Neuronal stem cell (in vitro differentiated cells): ENCODE results near the gene ZMYND11.

Experiments
- DNase-seq: peaks from one replicate; pipeline ENCODE4 v3.0.0-alpha.2; 2013; ENCODE audit warnings: low spot score
- H2AFZ ChIP-seq: one replicate; pipeline ENCODE4 v1.6.1; 2013; ENCODE audit warnings: mild to moderate bottlenecking, low read length, inconsistent platforms
- H2AK5ac ChIP-seq: 2 replicates; pipeline ENCODE4 v1.6.1; 2013; ENCODE audit warnings: low read depth, mild to moderate bottlenecking, inconsistent platforms, low read length, moderate library complexity, mixed read lengths
- H2BK120ac ChIP-seq: 2 replicates; pipeline ENCODE4 v1.6.1; 2013; ENCODE audit warnings: low read depth, mild to moderate bottlenecking, inconsistent platforms, low read length, moderate library complexity, mixed read lengths
- H2BK12ac ChIP-seq: one replicate; pipeline ENCODE4 v1.6.1; 2013; ENCODE audit warnings: low read length, inconsistent platforms
- H2BK15ac ChIP-seq: 2 replicates; pipeline ENCODE4 v1.6.1; 2013; ENCODE audit warnings: mild to moderate bottlenecking, low read length, inconsistent platforms, mixed read lengths
- H2BK5ac ChIP-seq: one replicate; pipeline ENCODE4 v1.6.1; 2013; ENCODE audit warnings: inconsistent platforms, mild to moderate bottlenecking, low read length, moderate library complexity
- H3K14ac ChIP-seq: one replicate; pipeline ENCODE4 v1.6.1; 2013; ENCODE audit warnings: low read length, inconsistent platforms
- H3K18ac ChIP-seq: 2 replicates; pipeline ENCODE4 v1.6.1; 2013; ENCODE audit warnings: low read length, inconsistent platforms
- H3K23ac ChIP-seq: 2 replicates; pipeline ENCODE4 v1.6.1; 2013; ENCODE audit warnings: low read depth, mild to moderate bottlenecking, mixed read lengths, low read length, inconsistent platforms; ENCODE audit not compliant: poor library complexity
- H3K27ac ChIP-seq: replicated peaks from 3 replicates; pipeline ENCODE4 v1.5.1; 2013; ENCODE audit warnings: low read length, inconsistent platforms
- H3K27me3 ChIP-seq, 3 experiments: 2 replicates each; pipeline ENCODE4 v1.6.1; 2013; ENCODE audit warnings: low read length in 3 of 3, mild to moderate bottlenecking in 2 of 3, inconsistent platforms in 1 of 3, low read depth in 1 of 3, mixed read lengths in 1 of 3, moderate library complexity in 1 of 3; ENCODE audit not compliant: control insufficient read depth in 3 of 3, insufficient read depth in 3 of 3
- H3K36me3 ChIP-seq, 2 donors: replicated peaks in 1 of 2; 2 replicates each; pipeline ENCODE4 v1.6.1; 2013; ENCODE audit warnings: low read length in 2 of 2; ENCODE audit not compliant: control insufficient read depth in 2 of 2, insufficient read depth in 2 of 2
- H3K4ac ChIP-seq: 2 replicates; pipeline ENCODE4 v1.6.1; 2013; ENCODE audit warnings: inconsistent platforms, mild to moderate bottlenecking, low read length, moderate library complexity
- H3K4me1 ChIP-seq, 2 donors: 1 replicate in 1 of 2; 2 replicates in 1 of 2; pipeline ENCODE4 v1.6.1; 2013; ENCODE audit warnings: low read length in 2 of 2, low read depth in 1 of 2; ENCODE audit not compliant: control insufficient read depth in 2 of 2, insufficient read depth in 1 of 2
- H3K4me2 ChIP-seq: one replicate; pipeline ENCODE4 v1.6.1; 2013; ENCODE audit warnings: mild to moderate bottlenecking, low read length, inconsistent platforms; ENCODE audit not compliant: insufficient read depth, poor library complexity, severe bottlenecking
- H3K4me3 ChIP-seq, 2 donors: 2 replicates each; pipeline ENCODE4 v1.5.1; 2013; ENCODE audit warnings: low read length in 2 of 2, mild to moderate bottlenecking in 2 of 2, inconsistent platforms in 1 of 2, moderate library complexity in 1 of 2
- H3K79me1 ChIP-seq: one replicate; pipeline ENCODE4 v1.6.1; 2013; ENCODE audit warnings: low read depth, mild to moderate bottlenecking, inconsistent platforms, low read length, moderate library complexity
- H3K9ac ChIP-seq: one replicate; pipeline ENCODE4 v1.6.1; 2013; ENCODE audit warnings: mild to moderate bottlenecking, low read depth, low read length, inconsistent platforms; ENCODE audit not compliant: poor library complexity
- H3K9me3 ChIP-seq, 2 donors: replicated peaks in 1 of 2; 2 replicates each; pipeline versions ENCODE3 to v1.6.1; 2013; ENCODE audit warnings: low read length in 2 of 2, mild to moderate bottlenecking in 2 of 2, inconsistent platforms in 1 of 2, low read depth in 1 of 2, mixed read lengths in 1 of 2, moderate library complexity in 1 of 2; ENCODE audit not compliant: control insufficient read depth in 2 of 2, insufficient read depth in 1 of 2
- H4K8ac ChIP-seq: one replicate; pipeline ENCODE4 v1.6.1; 2013; ENCODE audit warnings: low read depth, mild to moderate bottlenecking, inconsistent platforms, low read length, moderate library complexity
- H4K91ac ChIP-seq: one replicate; pipeline ENCODE4 v1.6.1; 2013; ENCODE audit warnings: low read length, low read depth, mild to moderate bottlenecking, inconsistent platforms; ENCODE audit not compliant: poor library complexity
- WGBS, 2 donors: extraction: QIAGEN DNeasy Blood & Tissue Kit; methylation state at CpG; one replicate each; pipeline ENCODE4 v1.1.7; 2013; ENCODE audit warnings: missing lambda C conversion rate in 2 of 2, mixed read lengths in 1 of 2; ENCODE audit not compliant: insufficient read length in 2 of 2, insufficient replicate concordance in 1 of 2; ENCODE audit errors: extremely low coverage in 2 of 2; 5-methylcytosine and 5-hydroxymethylcytosine counted together

ZMYND11 gene

DNA sequence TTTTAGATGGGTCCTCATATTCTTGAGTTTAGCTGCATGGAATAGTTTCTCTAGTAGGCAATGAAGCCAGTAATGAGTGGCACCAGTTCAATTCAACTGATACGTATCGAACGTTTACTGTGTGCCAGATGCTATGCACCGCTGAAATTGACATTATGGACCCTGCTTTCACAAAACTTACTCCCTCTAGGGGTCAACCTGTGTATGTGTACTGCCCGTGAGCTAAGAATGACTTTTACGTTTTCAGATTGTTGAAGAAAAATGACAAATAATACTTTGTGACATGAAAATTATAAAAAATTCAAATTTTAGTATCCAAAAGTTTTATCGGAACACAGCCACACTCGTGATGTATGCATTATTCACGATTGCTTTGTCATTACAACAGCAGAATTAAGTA is 95.5 kb downstream of the ZMYND11 start:
- H4K8ac ChIP-seq = no peak overlapping the region
- no peak overlapping the region for H3K18ac ChIP-seq
- no peak overlapping the region for H3K4me2 ChIP-seq
- no peak overlapping the region for H2AK5ac ChIP-seq
- no peaks in the 10 kb centered on the region for H3K79me1 ChIP-seq
- no peak overlapping the region for H2BK15ac ChIP-seq
- no peak overlapping the region for H2AFZ ChIP-seq
- no peak for DNase-seq
- no peak overlapping the region for H3K27ac ChIP-seq
- H3K4me1 ChIP-seq = no peaks in the 10 kb centered on the region
- H4K91ac ChIP-seq = no peak overlapping the region
- H3K14ac ChIP-seq = no peak overlapping the region
- WGBS, 2 donors = no CpG with 5 or more reads among the region's 9 CpGs
- H3K9ac ChIP-seq = no peak overlapping the region
- no peak overlapping the region for H2BK12ac ChIP-seq
- no peak overlapping the region for H3K23ac ChIP-seq
- no peak overlapping the region for H3K4ac ChIP-seq
- no peaks in the 10 kb centered on the region for H3K9me3 ChIP-seq
- no peaks in the 10 kb centered on the region for H3K27me3 ChIP-seq
- no peak overlapping the region for H2BK5ac ChIP-seq
- no peak overlapping the region for H2BK120ac ChIP-seq
- no peak overlapping the region for H3K4me3 ChIP-seq
- H3K36me3 ChIP-seq = peaks cover 0 to 6% of the 10 kb centered on the region in 2 donors

DNA sequence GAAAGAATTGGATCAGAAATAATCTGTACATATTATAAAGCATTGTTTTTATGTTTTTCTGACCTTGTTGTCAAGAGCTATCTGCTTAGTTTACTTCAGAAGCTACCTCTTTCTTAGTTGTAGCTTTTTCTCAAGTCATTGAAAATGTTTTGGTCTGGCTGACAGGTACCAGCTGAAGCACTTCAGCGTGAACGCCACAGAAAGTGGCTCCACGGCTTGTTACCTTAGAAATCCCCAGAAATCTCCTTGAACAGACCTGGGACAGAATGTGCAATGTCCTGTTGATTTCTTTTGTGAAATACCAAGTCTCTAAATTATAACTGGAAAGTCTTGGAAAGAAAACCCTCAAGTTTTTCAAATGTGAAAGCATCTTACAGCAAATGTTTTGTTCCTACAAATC is 96.8 kb downstream of the ZMYND11 start:
- Histone ChIP-seq H3K27ac (no peak overlapping the region), H3K18ac (no peak overlapping the region), H2BK120ac (no peak overlapping the region), H3K4me2 (no peak overlapping the region), H3K14ac (no peak overlapping the region), H2BK5ac (no peak overlapping the region), H3K36me3 (peaks cover 0 to 18% of the 10 kb centered on the region in 2 donors), H3K9ac (no peak overlapping the region), H3K27me3 (no peaks in the 10 kb centered on the region), H2BK12ac (no peak overlapping the region), H4K91ac (no peak overlapping the region), H3K79me1 (no peaks in the 10 kb centered on the region), H4K8ac (no peak overlapping the region), H2AK5ac (no peak overlapping the region), H3K9me3 (no peaks in the 10 kb centered on the region), H3K4me1 (no peaks in the 10 kb centered on the region), H2AFZ (no peak overlapping the region), H3K23ac (no peak overlapping the region), H2BK15ac (no peak overlapping the region), H3K4ac (no peak overlapping the region), H3K4me3 (no peak overlapping the region)
- no peak for DNase-seq
- WGBS, 2 donors = no CpG with 5 or more reads among the region's 3 CpGs

DNA sequence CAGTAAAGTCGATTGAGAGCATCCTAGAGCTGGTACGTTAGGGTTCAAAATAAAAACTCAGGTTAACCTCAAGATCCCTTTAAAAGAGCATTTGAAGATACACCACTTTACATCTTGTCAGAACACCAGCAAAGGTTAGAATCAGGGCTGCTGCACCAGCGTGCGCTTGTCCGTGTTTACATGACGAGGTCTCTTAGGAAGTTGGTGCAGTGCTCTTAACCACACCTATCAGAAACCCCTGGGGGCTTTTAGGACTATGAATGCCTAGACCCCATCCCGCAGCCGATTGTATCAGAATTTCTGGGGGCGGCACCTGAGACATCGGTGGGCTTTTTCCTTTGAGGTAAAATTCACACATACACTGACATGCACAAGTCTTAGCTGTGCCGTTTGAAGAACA is 97.6 kb downstream of the ZMYND11 start:
- Histone ChIP-seq H3K4me1 (no peaks in the 10 kb centered on the region), H3K23ac (no peak overlapping the region), H2AK5ac (no peak overlapping the region), H3K36me3 (peaks cover 0 to 26% of the 10 kb centered on the region in 2 donors), H3K79me1 (no peaks in the 10 kb centered on the region), H3K27me3 (no peaks in the 10 kb centered on the region), H3K9me3 (no peaks in the 10 kb centered on the region), H3K14ac (no peak overlapping the region), H4K91ac (no peak overlapping the region), H3K18ac (no peak overlapping the region), H3K4me2 (no peak overlapping the region), H2AFZ (no peak overlapping the region), H4K8ac (no peak overlapping the region), H2BK15ac (no peak overlapping the region), H3K4me3 (no peak overlapping the region), H3K27ac (no peak overlapping the region), H2BK5ac (no peak overlapping the region), H2BK12ac (no peak overlapping the region), H3K9ac (no peak overlapping the region), H2BK120ac (no peak overlapping the region), H3K4ac (no peak overlapping the region)
- no CpG with 5 or more reads among the region's 11 CpGs for WGBS, 2 donors
- DNase-seq = no peak

DNA sequence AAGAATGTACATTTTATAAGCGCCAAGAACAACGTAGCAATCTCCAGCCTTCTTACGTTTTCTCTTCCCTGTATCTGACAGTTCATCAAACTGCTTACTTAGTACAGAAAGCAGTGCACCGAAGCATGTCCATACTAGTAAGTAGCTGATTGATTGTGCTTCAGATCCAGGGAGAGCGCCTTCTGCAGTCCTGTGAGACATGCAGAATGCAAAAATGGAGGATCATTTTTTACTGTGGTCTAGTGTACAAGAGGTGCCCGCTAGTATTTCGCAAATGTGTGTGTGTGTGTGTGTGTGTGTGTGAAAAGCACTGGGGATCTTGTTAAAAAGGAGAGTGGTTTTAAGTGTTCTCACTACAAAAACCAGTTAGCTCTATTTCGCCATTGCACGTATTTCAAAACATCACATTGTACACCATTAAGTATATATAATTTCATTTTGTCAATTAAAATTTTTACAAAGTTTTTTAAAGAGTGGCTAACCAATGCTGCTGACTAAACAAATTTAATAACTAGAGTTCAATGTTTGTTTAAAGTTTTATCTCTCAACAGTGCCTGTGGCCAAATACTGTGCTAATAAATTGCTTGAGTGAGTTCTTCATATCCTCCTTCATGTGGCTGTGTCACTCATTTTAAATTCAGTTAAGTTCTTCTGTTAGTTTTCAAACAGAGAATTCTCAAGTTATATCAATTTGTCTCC is 99.6 kb downstream of the ZMYND11 start:
- Histone ChIP-seq H3K4me2 (no peak overlapping the region), H3K9ac (no peak overlapping the region), H2BK15ac (no peak overlapping the region), H3K27me3 (no peaks in the 10 kb centered on the region), H3K36me3 (peaks cover 0 to 43% of the 10 kb centered on the region in 2 donors), H4K91ac (no peak overlapping the region), H3K4me1 (no peaks in the 10 kb centered on the region), H4K8ac (no peak overlapping the region), H3K9me3 (no peaks in the 10 kb centered on the region), H3K18ac (no peak overlapping the region), H3K4me3 (no peak overlapping the region), H2AFZ (no peak overlapping the region), H3K4ac (no peak overlapping the region), H3K79me1 (no peaks in the 10 kb centered on the region), H2BK5ac (no peak overlapping the region), H2BK12ac (no peak overlapping the region), H3K23ac (no peak overlapping the region), H2AK5ac (no peak overlapping the region), H2BK120ac (no peak overlapping the region), H3K14ac (no peak overlapping the region), H3K27ac (no peak overlapping the region)
- DNase-seq = no peak
- no CpG with 5 or more reads among the region's 9 CpGs for WGBS, 2 donors
